ENCODE results near the gene HOXA11.

DNA sequence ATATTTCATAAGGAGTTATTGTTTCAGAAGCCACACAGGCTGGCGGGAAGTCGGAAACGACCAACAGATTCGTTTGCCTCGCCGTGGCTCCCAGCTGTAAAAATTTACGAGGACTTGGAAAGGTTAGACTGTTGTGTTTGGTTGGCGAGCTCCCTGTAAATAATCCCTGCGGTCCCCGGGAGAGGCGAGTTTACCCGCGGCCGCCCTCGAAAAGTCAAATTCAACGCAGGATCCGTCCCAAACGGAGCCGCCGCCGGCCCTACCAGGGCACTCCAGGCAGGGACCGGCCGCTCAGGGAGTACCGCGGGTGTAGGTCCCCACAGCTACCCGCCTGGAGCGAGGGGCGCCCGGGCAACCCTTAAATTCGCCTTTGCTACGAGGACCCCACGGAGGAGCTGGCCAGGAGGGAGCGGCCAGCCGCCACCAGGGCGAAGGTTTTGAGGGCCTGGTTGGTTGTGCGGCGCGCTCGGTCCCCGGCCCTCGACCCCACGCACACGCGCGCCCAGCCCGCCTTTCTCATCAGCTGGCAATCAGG, 19.0 kb downstream of the HOXA11 start:
- peak; percentile 79 for TF ChIP-seq POLR2A (IDR thresholded peaks at IDR 0.05)
- TF ChIP-seq CTCF (IDR thresholded peaks at IDR 0.05): no peak
- no peak for TF ChIP-seq EP300 (IDR thresholded peaks at IDR 0.05; ENCODE audit: low read depth)
- TF ChIP-seq POLR2AphosphoS5 (IDR thresholded peaks at IDR 0.05): peak; percentile 40 to 82 (median 62)
